ENCODE results near the gene SURF4.

GRCh38 chr9:133342069-133342406 lies 33.8 kb downstream of the SURF4 start:
- TF ChIP-seq CTCF (IDR thresholded peaks at IDR 0.05) (no peak), POLR2AphosphoS5 (IDR thresholded peaks at IDR 0.05) (no peak)
